GM12872 (cell line): ENCODE data around the gene DNAI2.

ENCODE experiments used
- CTCF ChIP-seq: IDR thresholded peaks from 3 replicates; pipeline ENCODE4 v1.5.1; 2011; ENCODE audit warnings: low read depth, mild to moderate bottlenecking, low read length, moderate library complexity; ENCODE audit not compliant: insufficient read depth

The DNAI2 gene

GRCh38 chr17:74240618-74241205 lies 33.3 kb upstream of the DNAI2 start:
- TF ChIP-seq CTCF, result no peak

- TF ChIP-seq CTCF, result no peak
Observed at GRCh38 chr17:74241431-74241830, 32.6 kb upstream of the DNAI2 start.

- TF ChIP-seq CTCF, result no peak
Observed at GRCh38 chr17:74241847-74242246, 32.2 kb upstream of the DNAI2 start.

- TF ChIP-seq CTCF, result no peak
Observed at GRCh38 chr17:74243013-74243755, 30.9 kb upstream of the DNAI2 start.

GRCh38 chr17:74244128-74244527 lies 29.9 kb upstream of the DNAI2 start:
- TF ChIP-seq CTCF, result no peak

- no peak for TF ChIP-seq CTCF
Observed at GRCh38 chr17:74244548-74244947, 29.5 kb upstream of the DNAI2 start.

- TF ChIP-seq CTCF, result no peak
Observed at GRCh38 chr17:74245145-74245831, 28.7 kb upstream of the DNAI2 start.
